MM.1S (cell line): ENCODE measurements around the gene HLA-C.

ENCODE experiments used
- EZH2phosphoT487 ChIP-seq: fragments of 300-600 bp; sonication (generic); IDR thresholded peaks from 2 replicates; pipeline ENCODE4 v1.6.1; 2018; ENCODE audit warnings: antibody characterized with exemption, low read length
- TF ChIP-seq, protein P1 (sequence below): fragments of 300-600 bp; sonication (generic); IDR thresholded peaks from 2 replicates; pipeline ENCODE4 v1.5.1; 2016; ENCODE audit warnings: antibody characterized with exemption, low read length, mixed read lengths

DNA sequence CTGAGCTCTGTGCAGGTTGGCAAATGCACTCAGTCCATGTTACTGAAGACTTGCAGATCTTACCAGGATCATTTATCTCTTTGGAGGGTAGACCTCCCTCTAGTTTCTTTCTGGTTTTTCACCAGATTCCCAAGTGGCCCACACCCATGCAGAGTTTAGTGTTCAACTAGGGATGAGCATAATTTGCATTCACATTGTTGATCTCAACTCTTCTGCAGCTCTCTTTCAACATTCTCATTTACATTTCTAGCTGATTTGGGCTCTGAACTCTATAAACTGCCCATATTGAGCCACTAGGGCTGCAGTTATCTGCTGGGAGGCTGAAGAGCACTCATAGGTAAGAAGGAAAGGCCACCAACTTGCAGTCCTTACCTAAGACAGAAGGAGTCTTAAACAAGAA, 17.9 kb upstream of the HLA-C start:
- TF ChIP-seq, protein P1, sequence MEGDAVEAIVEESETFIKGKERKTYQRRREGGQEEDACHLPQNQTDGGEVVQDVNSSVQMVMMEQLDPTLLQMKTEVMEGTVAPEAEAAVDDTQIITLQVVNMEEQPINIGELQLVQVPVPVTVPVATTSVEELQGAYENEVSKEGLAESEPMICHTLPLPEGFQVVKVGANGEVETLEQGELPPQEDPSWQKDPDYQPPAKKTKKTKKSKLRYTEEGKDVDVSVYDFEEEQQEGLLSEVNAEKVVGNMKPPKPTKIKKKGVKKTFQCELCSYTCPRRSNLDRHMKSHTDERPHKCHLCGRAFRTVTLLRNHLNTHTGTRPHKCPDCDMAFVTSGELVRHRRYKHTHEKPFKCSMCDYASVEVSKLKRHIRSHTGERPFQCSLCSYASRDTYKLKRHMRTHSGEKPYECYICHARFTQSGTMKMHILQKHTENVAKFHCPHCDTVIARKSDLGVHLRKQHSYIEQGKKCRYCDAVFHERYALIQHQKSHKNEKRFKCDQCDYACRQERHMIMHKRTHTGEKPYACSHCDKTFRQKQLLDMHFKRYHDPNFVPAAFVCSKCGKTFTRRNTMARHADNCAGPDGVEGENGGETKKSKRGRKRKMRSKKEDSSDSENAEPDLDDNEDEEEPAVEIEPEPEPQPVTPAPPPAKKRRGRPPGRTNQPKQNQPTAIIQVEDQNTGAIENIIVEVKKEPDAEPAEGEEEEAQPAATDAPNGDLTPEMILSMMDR = no peak
- TF ChIP-seq EZH2phosphoT487 = no peak
